GM12878 (cell line): ENCODE results near the gene DLG1. TPM values are rescaled to one million over a fixed set of nuclear protein-coding genes. Genes with fewer than 3 reads are reported as not detected.

Experiments used
- ATAC-seq: fragments of 200-7000 bp; cut with Tn5 transposase; 3 replicates; pipeline ENCODE4 v1.9.1; 2020; ENCODE audit warnings: mild to moderate bottlenecking, moderate library complexity
- BruUV-seq: library from RNA; stranded (reverse); fragments of 400-500 nt; replicated peaks from 2 replicates; lab custom pipeline; 2021; lab: Mats Ljungman, UMichigan
- CTCF ChIA-PET: fragments of 300-600 bp; sonication (Branson Sonifier 250); formaldehyde crosslinking; extraction: SDS; loops from one replicate; lab custom pipeline; 2021; ENCODE audit warnings: inconsistent platforms; lab: Yijun Ruan, JAX
- POLR2A ChIA-PET: fragments of 350-600 bp; formaldehyde crosslinking; extraction: SDS; loops from one replicate; lab custom pipeline; 2021; ENCODE audit warnings: inconsistent platforms; lab: Charles Lee
- RAD21 ChIA-PET: fragments of 300-600 bp; sonication (Branson Sonifier 250); formaldehyde crosslinking; loops from one replicate; lab custom pipeline; 2023; ENCODE audit warnings: antibody characterized with exemption; ENCODE audit not compliant: unreplicated experiment; lab: Charles Lee
- SMC1A ChIA-PET: fragments of 300-600 bp; sonication (Branson Sonifier 250); formaldehyde crosslinking; loops from one replicate; lab custom pipeline; 2023; ENCODE audit not compliant: unreplicated experiment, uncharacterized antibody; lab: Charles Lee
- DNase-seq: peaks from one replicate; pipeline ENCODE4 v3.0.0-alpha.2; 2011; ENCODE audit warnings: low read depth, low spot score
- FAIRE-seq: peaks from 3 replicates; lab custom pipeline; 2011; peaks lifted over from hg19 to GRCh38; lab: Jason Lieb, UNC
- H2AFZ ChIP-seq: 2 replicates; pipeline ENCODE4 v1.6.0; 2011; ENCODE audit warnings: low read depth, low read length, control low read depth; ENCODE audit not compliant: control insufficient read depth
- H3K27ac ChIP-seq: 2 replicates; pipeline ENCODE4 v1.5.1; 2011; ENCODE audit warnings: control low read depth; ENCODE audit not compliant: control insufficient read depth, insufficient read depth
- H3K27me3 ChIP-seq, 2 experiments: replicated peaks in 1 of 2; 2 replicates each; pipeline versions ENCODE4 v1.6.0 to v1.6.1; 2011; ENCODE audit warnings: low read length in 1 of 2; ENCODE audit not compliant: control insufficient read depth in 2 of 2, insufficient read depth in 2 of 2
- H3K36me3 ChIP-seq, 2 experiments: 2 replicates each; pipeline ENCODE4 v1.5.1; 2011; ENCODE audit warnings: low read length in 1 of 2; ENCODE audit not compliant: control insufficient read depth in 2 of 2, insufficient read depth in 2 of 2
- H3K4me1 ChIP-seq: 2 replicates; pipeline ENCODE4 v1.6.1; 2011; ENCODE audit warnings: mild to moderate bottlenecking, low read length, moderate library complexity, mixed read lengths; ENCODE audit not compliant: control insufficient read depth, insufficient read depth
- H3K4me2 ChIP-seq: 2 replicates; pipeline ENCODE4 v1.6.0; 2011; ENCODE audit warnings: control low read depth; ENCODE audit not compliant: control insufficient read depth, insufficient read depth
- H3K4me3 ChIP-seq: fragments of 200-600 bp; sonication (generic); 2 replicates; pipeline ENCODE4 v1.5.1; 2016
- H3K79me2 ChIP-seq: 2 replicates; pipeline ENCODE4 v1.6.0; 2011; ENCODE audit warnings: low read length; ENCODE audit not compliant: control insufficient read depth, insufficient read depth
- H3K9ac ChIP-seq: 2 replicates; pipeline ENCODE4 v1.8.0; 2011; ENCODE audit warnings: low read length, control low read depth, mixed read lengths; ENCODE audit not compliant: control insufficient read depth, insufficient read depth
- H3K9me3 ChIP-seq: replicated peaks from 3 replicates; pipeline ENCODE4 v1.5.1; 2011; ENCODE audit warnings: mild to moderate bottlenecking, low read length; ENCODE audit not compliant: control insufficient read depth, insufficient read depth
- H4K20me1 ChIP-seq: 2 replicates; pipeline ENCODE4 v1.6.0; 2011; ENCODE audit not compliant: control insufficient read depth, insufficient read depth
- CBX3 ChIP-seq: fragments of 200-600 bp; sonication (generic); IDR thresholded peaks from 2 replicates; pipeline ENCODE4 v1.6.1; 2016; ENCODE audit warnings: low read depth, borderline replicate concordance
- CHD4 ChIP-seq: fragments of 200-600 bp; sonication (generic); IDR thresholded peaks from 2 replicates; pipeline ENCODE4 v1.6.1; 2016; ENCODE audit warnings: mild to moderate bottlenecking
- CTCF ChIP-seq, 3 experiments: IDR thresholded peaks in 2 of 3; conservative IDR thresholded peaks in 1 of 3; 2 replicates each; pipeline ENCODE4 v1.5.1; 2011; ENCODE audit warnings: low read depth in 3 of 3, low read length in 3 of 3, mild to moderate bottlenecking in 3 of 3, control low read depth in 2 of 3, moderate library complexity in 2 of 3, inconsistent platforms in 1 of 3, mixed read lengths in 1 of 3; ENCODE audit not compliant: control insufficient read depth in 2 of 3, insufficient read depth in 1 of 3; ENCODE audit errors: extremely low read depth in 1 of 3
- NFIC ChIP-seq: IDR thresholded peaks from 2 replicates; pipeline ENCODE4 v1.6.1; 2012; ENCODE audit warnings: low read depth, mild to moderate bottlenecking, inconsistent platforms, low read length, moderate library complexity
- POLR2A ChIP-seq: IDR thresholded peaks from 2 replicates; pipeline ENCODE4 v1.6.1; 2011; ENCODE audit warnings: low read depth, mild to moderate bottlenecking, low read length
- RAD51 ChIP-seq: fragments of 450-650 bp; IDR thresholded peaks from 2 replicates; pipeline ENCODE4 v1.6.1; 2016; ENCODE audit warnings: moderate library complexity, mild to moderate bottlenecking, inconsistent platforms
- SMAD5 ChIP-seq: IDR thresholded peaks from 2 replicates; pipeline ENCODE4 v1.6.1; 2016; ENCODE audit warnings: antibody characterized with exemption, low read depth
- SMARCA5 ChIP-seq: fragments of 450-650 bp; IDR thresholded peaks from 2 replicates; pipeline ENCODE4 v1.6.1; 2017; ENCODE audit warnings: mild to moderate bottlenecking
- SREBF1 ChIP-seq: IDR thresholded peaks from 2 replicates; pipeline ENCODE4 v1.6.1; 2012; ENCODE audit warnings: mild to moderate bottlenecking, low read length
- SREBF2 ChIP-seq: IDR thresholded peaks from 2 replicates; pipeline ENCODE4 v1.6.1; 2012; ENCODE audit warnings: mild to moderate bottlenecking, low read length
- STAT3 ChIP-seq: IDR thresholded peaks from 2 replicates; pipeline ENCODE4 v1.6.1; 2011; ENCODE audit warnings: low read depth, low read length, improper control_type of control experiment
- SUZ12 ChIP-seq: fragments of 200-600 bp; sonication (generic); IDR thresholded peaks from one replicate; pipeline ENCODE4 v1.6.1; 2018; ENCODE audit warnings: antibody characterized with exemption, mild to moderate bottlenecking; ENCODE audit not compliant: unreplicated experiment
- TBL1XR1 ChIP-seq: IDR thresholded peaks from 2 replicates; pipeline ENCODE4 v1.6.1; 2012; ENCODE audit warnings: low read depth, low read length, improper control_type of control experiment
- ZNF217 ChIP-seq: fragments of 450-650 bp; IDR thresholded peaks from 2 replicates; pipeline ENCODE4 v1.6.1; 2017; ENCODE audit warnings: antibody characterized with exemption, mild to moderate bottlenecking
- ZNF384 ChIP-seq: IDR thresholded peaks from 2 replicates; pipeline ENCODE4 v1.6.1; 2012; ENCODE audit warnings: low read depth, mild to moderate bottlenecking, low read length, improper control_type of control experiment, borderline replicate concordance
- ZNF622 ChIP-seq: fragments of 450-650 bp; IDR thresholded peaks from 2 replicates; pipeline ENCODE4 v1.6.1; 2017; ENCODE audit warnings: mild to moderate bottlenecking, inconsistent platforms
- WGBS: methylation state at CpG from one replicate; pipeline ENCODE4 v1.1.6; 2016; ENCODE audit warnings: low lambda C conversion rate; ENCODE audit not compliant: insufficient replicate concordance, insufficient coverage; ENCODE audit errors: missing lambda C conversion rate; 5-methylcytosine and 5-hydroxymethylcytosine counted together
- in situ Hi-C: fragments of 300-500 bp; cut with MboI; formaldehyde crosslinking; loops from 9 replicates; pipeline ENCODE4 v1.14.3; 2018; ENCODE audit warnings: mixed read lengths
- intact Hi-C: fragments of 100-400 bp; cut with micrococcal nuclease; formaldehyde crosslinking; loops from one replicate; pipeline ENCODE4 v1.14.2; 2022; ENCODE audit not compliant: unreplicated experiment
- polyA plus RNA-seq, 11 experiments: library from polyadenylated mRNA; depleted of rRNA in 4 of 11; unstranded in 6 of 11; stranded (reverse) in 5 of 11; fragments of >200 nt; fragmentation: Nextera tagmentation in 4 of 11; fragmentation: Illumina TruSeq in 1 of 11; extraction: Ambion mirVana in 4 of 11; extraction: Trizol in 1 of 11; gene quantifications; 1 replicate in 1 of 11; 2 replicates in 10 of 11; pipeline versions ENCODE4 v1.2.1 to v1.2.3, GENCODE V29; 2011 to 2016; ENCODE audit warnings: inconsistent platforms in 2 of 11, missing spikeins in 2 of 11, low read depth in 1 of 11
- total RNA-seq, 4 experiments: library from RNA; depleted of rRNA in 3 of 4; stranded (reverse); fragments of >200 nt in 3 of 4; fragmentation: Illumina TruSeq in 1 of 4; extraction: Trizol in 1 of 4; gene quantifications; 2 replicates each; pipeline versions ENCODE4 v1.2.1 to v1.2.3, GENCODE V29; 2013 to 2021
- TF ChIP-seq, protein P1 (sequence below): fragments of 450-650 bp; IDR thresholded peaks from 2 replicates; pipeline ENCODE4 v1.6.1; 2016; ENCODE audit warnings: mild to moderate bottlenecking, moderate library complexity, borderline replicate concordance
- TF ChIP-seq, protein P2 (sequence below): fragments of 150-350 bp; IDR thresholded peaks from 2 replicates; pipeline ENCODE4 v1.6.1; 2014; ENCODE audit warnings: mild to moderate bottlenecking, low read depth, low read length

Gene DLG1
- total and polyA plus RNA-seq, 10 of the 15 experiments (the other 5 are each of a cell fraction or from before 2014, with no cell fraction given) = 9.2 to 63.1 (median 40.1) TPM

DNA sequence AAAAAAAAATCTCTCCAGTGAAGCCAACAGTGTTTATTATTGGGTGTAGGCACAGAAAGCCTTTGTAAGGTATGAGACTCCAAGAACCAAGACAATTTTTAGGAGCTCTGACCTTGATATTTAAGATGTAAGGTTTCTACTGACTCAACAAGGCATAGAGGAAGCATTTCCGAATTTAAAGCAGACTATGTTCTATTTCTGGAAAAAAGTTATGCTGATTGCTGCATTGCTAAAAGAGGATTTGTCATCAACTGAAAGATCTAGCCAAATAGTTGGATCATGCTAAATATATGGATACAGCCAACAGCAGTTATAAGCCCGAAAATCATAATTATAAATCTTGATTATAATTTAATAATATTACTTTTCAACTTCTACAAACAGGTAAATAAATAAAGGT is 215.5 kb downstream of the DLG1 start:
- whole genome bisulfite sequencing = 78% methylated on average over 2 of the region's 2 CpGs
- in situ Hi-C loops = no loop called here
- no peak for FAIRE-seq

More for the DNA sequence above, 215.5 kb downstream of the DLG1 start:
- no peaks in the 10 kb centered on the region for H3K4me1 ChIP-seq
- no peak overlapping the region for H3K9ac ChIP-seq
- H3K36me3 ChIP-seq = peaks cover 0 to 5% of the 10 kb centered on the region in 2 experiments; a peak in 2 of 4 replicates
- no peak overlapping the region for H3K27ac ChIP-seq
- TF ChIP-seq STAT3 = no peak
- no peak for TF ChIP-seq SMARCA5
- TF ChIP-seq SUZ12 = no peak
- TF ChIP-seq ZNF384 = no peak
- no peak for TF ChIP-seq TBL1XR1
- TF ChIP-seq, protein P1, sequence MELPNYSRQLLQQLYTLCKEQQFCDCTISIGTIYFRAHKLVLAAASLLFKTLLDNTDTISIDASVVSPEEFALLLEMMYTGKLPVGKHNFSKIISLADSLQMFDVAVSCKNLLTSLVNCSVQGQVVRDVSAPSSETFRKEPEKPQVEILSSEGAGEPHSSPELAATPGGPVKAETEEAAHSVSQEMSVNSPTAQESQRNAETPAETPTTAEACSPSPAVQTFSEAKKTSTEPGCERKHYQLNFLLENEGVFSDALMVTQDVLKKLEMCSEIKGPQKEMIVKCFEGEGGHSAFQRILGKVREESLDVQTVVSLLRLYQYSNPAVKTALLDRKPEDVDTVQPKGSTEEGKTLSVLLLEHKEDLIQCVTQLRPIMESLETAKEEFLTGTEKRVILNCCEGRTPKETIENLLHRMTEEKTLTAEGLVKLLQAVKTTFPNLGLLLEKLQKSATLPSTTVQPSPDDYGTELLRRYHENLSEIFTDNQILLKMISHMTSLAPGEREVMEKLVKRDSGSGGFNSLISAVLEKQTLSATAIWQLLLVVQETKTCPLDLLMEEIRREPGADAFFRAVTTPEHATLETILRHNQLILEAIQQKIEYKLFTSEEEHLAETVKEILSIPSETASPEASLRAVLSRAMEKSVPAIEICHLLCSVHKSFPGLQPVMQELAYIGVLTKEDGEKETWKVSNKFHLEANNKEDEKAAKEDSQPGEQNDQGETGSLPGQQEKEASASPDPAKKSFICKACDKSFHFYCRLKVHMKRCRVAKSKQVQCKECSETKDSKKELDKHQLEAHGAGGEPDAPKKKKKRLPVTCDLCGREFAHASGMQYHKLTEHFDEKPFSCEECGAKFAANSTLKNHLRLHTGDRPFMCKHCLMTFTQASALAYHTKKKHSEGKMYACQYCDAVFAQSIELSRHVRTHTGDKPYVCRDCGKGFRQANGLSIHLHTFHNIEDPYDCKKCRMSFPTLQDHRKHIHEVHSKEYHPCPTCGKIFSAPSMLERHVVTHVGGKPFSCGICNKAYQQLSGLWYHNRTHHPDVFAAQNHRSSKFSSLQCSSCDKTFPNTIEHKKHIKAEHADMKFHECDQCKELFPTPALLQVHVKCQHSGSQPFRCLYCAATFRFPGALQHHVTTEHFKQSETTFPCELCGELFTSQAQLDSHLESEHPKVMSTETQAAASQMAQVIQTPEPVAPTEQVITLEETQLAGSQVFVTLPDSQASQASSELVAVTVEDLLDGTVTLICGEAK = no peak
- no peak for TF ChIP-seq POLR2A
- TF ChIP-seq ZNF217 = no peak
- TF ChIP-seq SREBF1 = no peak
- no peak for TF ChIP-seq CHD4
- TF ChIP-seq SREBF2 = no peak
- no peak for TF ChIP-seq CBX3
- TF ChIP-seq, protein P2, sequence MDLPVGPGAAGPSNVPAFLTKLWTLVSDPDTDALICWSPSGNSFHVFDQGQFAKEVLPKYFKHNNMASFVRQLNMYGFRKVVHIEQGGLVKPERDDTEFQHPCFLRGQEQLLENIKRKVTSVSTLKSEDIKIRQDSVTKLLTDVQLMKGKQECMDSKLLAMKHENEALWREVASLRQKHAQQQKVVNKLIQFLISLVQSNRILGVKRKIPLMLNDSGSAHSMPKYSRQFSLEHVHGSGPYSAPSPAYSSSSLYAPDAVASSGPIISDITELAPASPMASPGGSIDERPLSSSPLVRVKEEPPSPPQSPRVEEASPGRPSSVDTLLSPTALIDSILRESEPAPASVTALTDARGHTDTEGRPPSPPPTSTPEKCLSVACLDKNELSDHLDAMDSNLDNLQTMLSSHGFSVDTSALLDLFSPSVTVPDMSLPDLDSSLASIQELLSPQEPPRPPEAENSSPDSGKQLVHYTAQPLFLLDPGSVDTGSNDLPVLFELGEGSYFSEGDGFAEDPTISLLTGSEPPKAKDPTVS = no peak
- TF ChIP-seq CTCF (IDR thresholded peaks at IDR 0.05 in 2 of 3, conservative IDR thresholded peaks at IDR 0.05 in 1 of 3; ENCODE audit: control insufficient read depth in 2 of 3, extremely low read depth in 1 of 3, insufficient read depth in 1 of 3, low read depth in 3 of 3, low read length in 3 of 3) = no peak
- TF ChIP-seq NFIC = no peak
- no peak for TF ChIP-seq ZNF622
- no peak for TF ChIP-seq SMAD5
- TF ChIP-seq RAD51 = no peak
- H3K79me2 ChIP-seq = no peaks in the 10 kb centered on the region
- POLR2A ChIA-PET = interaction anchor here (0.6 kb wide), 1 partner anchor 18 kb away, joined by 3 read pairs; no protein-coding TSS in a partner anchor
- no peak overlapping the region for H3K4me2 ChIP-seq
- H3K27me3 ChIP-seq = no peaks in the 10 kb centered on the region
- RAD21 ChIA-PET = interaction anchor here (2.0 kb wide), 1 partner anchor 54 kb away, joined by 7 read pairs; the partner anchor contains the start of gene MELTF
- no TSS peak for BruUV-seq
- no peak overlapping the region for H2AFZ ChIP-seq
- ATAC-seq = no peak
- CTCF ChIA-PET = interaction anchor here (0.6 to 1.3 kb wide), 4 partner anchors 9 to 46 kb away, joined by 3 read pairs; no protein-coding TSS in a partner anchor
- DNase-seq = no peak
- SMC1A ChIA-PET = interaction anchor here (1.3 kb wide), 2 partner anchors 9 to 18 kb away, joined by 3 to 5 read pairs; no protein-coding TSS in a partner anchor
- no peaks in the 10 kb centered on the region for H3K9me3 ChIP-seq
- H3K4me3 ChIP-seq = no peak overlapping the region
- intact Hi-C loops = no loop called here
- H4K20me1 ChIP-seq = no peaks in the 10 kb centered on the region
